Umbilical cord (tissue), 2 donors: ENCODE results near the gene RBM10. TPM values are rescaled to one million over a fixed set of nuclear protein-coding genes. Genes with fewer than 3 reads are reported as not detected.

Source experiments
- DNase-seq: peaks from one replicate; pipeline ENCODE4 v3.0.0-alpha.2; 2015; ENCODE audit warnings: low spot score
- total RNA-seq: library from RNA; depleted of rRNA; stranded (reverse); fragments of >200 nt; gene quantifications from one replicate; pipeline ENCODE4 v1.2.3, GENCODE V29; 2014; ENCODE audit warnings: low replicate concordance; ENCODE audit not compliant: insufficient read depth

RBM10 gene
- total RNA-seq, 1 donor from 2014 or later, result 28.4 TPM

DNA sequence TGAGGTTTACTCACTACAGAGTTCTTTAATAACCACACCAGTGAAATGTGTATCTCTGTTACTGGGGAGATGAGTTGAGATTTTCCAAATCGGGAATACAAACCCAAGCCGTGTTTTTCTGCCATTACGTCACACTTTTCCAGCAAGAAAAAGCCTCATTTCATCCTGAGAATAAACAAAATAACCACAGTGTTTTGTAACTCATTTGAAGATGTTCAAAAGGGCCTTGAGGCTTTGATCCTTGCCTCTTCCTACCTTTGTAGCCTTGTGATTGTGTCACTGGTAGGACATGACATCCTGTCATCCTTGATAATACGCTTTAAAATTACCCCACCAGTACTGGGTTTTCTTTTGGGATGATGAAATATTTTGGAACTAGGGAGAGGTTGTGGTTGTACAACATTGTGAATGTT is 90.7 kb downstream of the RBM10 start:
- no peak for DNase-seq

Other genes with a start within 250 kb of the RBM10 start
- gene JADE3, start 232.8 kb upstream of the RBM10 start, total RNA-seq, result 2.9 TPM
- gene RGN, start 66.8 kb upstream of the RBM10 start, total RNA-seq, result 1.4 TPM
- gene NDUFB11, start 519 bp upstream of the RBM10 start, total RNA-seq, result 34.2 TPM
- gene UBA1, start 48.6 kb downstream of the RBM10 start, total RNA-seq, result 36.8 TPM
- 36.4 TPM for gene CDK16, start 73.5 kb downstream of the RBM10 start, total RNA-seq
- gene USP11, start 87.8 kb downstream of the RBM10 start, total RNA-seq, result 33.7 TPM
- gene ZNF157, start 225.4 kb downstream of the RBM10 start, total RNA-seq, result 0.96 TPM